Esophagus muscularis mucosa (tissue), 4 donors: ENCODE measurements around the gene SENP8.

Experiments used
- EP300 ChIP-seq: sonication (generic); formaldehyde crosslinking; IDR thresholded peaks from one replicate; pipeline ENCODE4 v1.6.1; 2017; ENCODE audit warnings: antibody characterized with exemption
- POLR2A ChIP-seq: fragments of 450-650 bp; IDR thresholded peaks from one replicate; pipeline ENCODE4 v1.6.1; 2017; ENCODE audit warnings: antibody characterized with exemption, moderate library complexity, mild to moderate bottlenecking, low read depth
- TF ChIP-seq, protein P1 (sequence below), 3 experiments: fragments of 200-600 bp in 2 of 3; fragments of 450-650 bp in 1 of 3; sonication (generic) in 2 of 3; IDR thresholded peaks; one replicate each; pipeline ENCODE4 v1.5.1; 2017 to 2019; ENCODE audit warnings: antibody characterized with exemption in 3 of 3, mild to moderate bottlenecking in 2 of 3, moderate library complexity in 1 of 3

DNA sequence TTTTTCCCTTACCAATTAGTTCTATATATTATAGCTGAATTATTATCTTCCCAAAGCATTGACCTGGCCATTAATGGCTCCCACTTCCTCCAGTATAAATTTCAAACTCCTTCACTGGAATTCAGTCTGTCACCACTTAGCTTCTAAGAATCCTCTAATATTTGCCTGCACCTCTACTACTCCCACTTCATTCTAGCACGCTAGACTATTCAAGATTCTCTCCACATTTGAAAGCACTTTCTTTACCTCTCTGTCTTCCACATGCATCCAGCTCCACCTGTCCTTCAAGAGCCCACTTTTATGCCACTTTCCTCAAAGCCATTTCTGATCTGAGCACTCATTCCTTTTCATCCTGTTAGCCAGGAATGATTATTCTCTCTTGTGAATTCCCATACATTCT, 15.0 kb downstream of the SENP8 start:
- TF ChIP-seq, protein P1, sequence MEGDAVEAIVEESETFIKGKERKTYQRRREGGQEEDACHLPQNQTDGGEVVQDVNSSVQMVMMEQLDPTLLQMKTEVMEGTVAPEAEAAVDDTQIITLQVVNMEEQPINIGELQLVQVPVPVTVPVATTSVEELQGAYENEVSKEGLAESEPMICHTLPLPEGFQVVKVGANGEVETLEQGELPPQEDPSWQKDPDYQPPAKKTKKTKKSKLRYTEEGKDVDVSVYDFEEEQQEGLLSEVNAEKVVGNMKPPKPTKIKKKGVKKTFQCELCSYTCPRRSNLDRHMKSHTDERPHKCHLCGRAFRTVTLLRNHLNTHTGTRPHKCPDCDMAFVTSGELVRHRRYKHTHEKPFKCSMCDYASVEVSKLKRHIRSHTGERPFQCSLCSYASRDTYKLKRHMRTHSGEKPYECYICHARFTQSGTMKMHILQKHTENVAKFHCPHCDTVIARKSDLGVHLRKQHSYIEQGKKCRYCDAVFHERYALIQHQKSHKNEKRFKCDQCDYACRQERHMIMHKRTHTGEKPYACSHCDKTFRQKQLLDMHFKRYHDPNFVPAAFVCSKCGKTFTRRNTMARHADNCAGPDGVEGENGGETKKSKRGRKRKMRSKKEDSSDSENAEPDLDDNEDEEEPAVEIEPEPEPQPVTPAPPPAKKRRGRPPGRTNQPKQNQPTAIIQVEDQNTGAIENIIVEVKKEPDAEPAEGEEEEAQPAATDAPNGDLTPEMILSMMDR (IDR thresholded peaks at IDR 0.05): no peak
- TF ChIP-seq POLR2A (no peak), EP300 (no peak)
